Activated naive CD8-positive, alpha-beta T cell treated with anti-CD3 and anti-CD28 coated beads for 36 hours (primary cell): ENCODE measurements around the gene DDC. TPM values are rescaled to one million over a fixed set of nuclear protein-coding genes. Genes with fewer than 3 reads are reported as not detected.
"Not testable (repeated sequence)": the region's sequence is repeated elsewhere in the genome, so short reads cannot be mapped to it uniquely, and the experiment has no call there.

Experiments used
- DNase-seq: peaks from one replicate; pipeline ENCODE4 v3.0.0; 2021
- H3K27ac Mint-ChIP-seq: one replicate; pipeline ENCODE4 v1.8.0; 2022; ENCODE audit warnings: mild to moderate bottlenecking, moderate library complexity, mixed read lengths
- H3K27me3 Mint-ChIP-seq: one replicate; pipeline ENCODE4 v1.8.0; 2022; ENCODE audit warnings: mild to moderate bottlenecking, mixed read lengths
- H3K36me3 Mint-ChIP-seq: one replicate; pipeline ENCODE4 v1.8.0; 2021; ENCODE audit warnings: mild to moderate bottlenecking, mixed read lengths
- H3K4me1 Mint-ChIP-seq: one replicate; pipeline ENCODE4 v1.8.0; 2021; ENCODE audit warnings: mixed read lengths
- H3K4me3 Mint-ChIP-seq: one replicate; pipeline ENCODE4 v1.8.0; 2022; ENCODE audit warnings: mild to moderate bottlenecking, moderate library complexity, mixed read lengths
- H3K9me3 Mint-ChIP-seq: one replicate; pipeline ENCODE4 v1.8.0; 2022; ENCODE audit warnings: mixed read lengths
- total RNA-seq, 2 experiments: library from RNA; stranded (reverse); gene quantifications; one replicate each; pipeline ENCODE4 v1.2.3, GENCODE V29; 2021

DDC gene
- total RNA-seq, 2 experiments from 2014 or later, result 0.64 to 1.1 TPM

DNA sequence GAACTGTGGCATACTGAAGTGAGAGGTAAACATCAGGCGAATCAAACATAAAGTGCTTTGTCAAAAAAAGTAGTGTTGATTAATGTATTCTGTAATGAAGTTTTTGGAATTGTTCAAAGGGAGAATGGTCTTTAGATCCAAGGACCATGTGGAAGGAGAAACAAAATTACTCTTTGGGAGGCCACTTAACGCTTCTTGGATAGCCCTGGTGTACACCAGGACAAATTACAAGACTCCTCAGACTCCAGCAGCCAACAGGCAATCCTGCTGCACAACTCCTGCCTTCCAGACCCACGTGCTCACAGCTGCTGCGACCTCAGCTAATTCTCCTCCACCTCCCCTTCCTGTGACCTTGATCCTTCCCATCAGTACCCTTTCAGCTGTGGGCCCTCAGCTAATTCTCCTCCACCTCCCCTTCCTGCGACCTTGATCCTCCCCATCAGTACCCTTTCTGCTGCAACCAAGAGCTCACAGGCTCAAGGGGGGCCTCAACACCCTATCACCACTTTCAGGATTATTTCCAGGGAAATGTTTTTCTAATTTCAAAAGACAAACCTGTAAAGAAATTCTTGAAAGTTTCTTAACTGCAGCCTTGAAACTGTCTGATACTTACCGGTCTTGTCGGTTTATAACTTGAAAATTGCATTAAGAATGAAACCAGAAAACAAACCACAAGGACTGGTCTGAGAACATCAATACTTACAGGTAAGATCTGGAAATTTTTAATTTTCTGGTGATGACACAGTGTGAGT, 29.7 kb upstream of the DDC start:
- peaks cover 20% of the 10 kb centered on the region for H3K27me3 Mint-ChIP-seq
- H3K36me3 Mint-ChIP-seq, result no peaks in the 10 kb centered on the region
- no peak overlapping the region for H3K4me3 Mint-ChIP-seq
- peak overlapping the region; percentile 63 for H3K27ac Mint-ChIP-seq
- H3K9me3 Mint-ChIP-seq, result no peaks in the 10 kb centered on the region
- no peak for DNase-seq
- peaks cover 4% of the 10 kb centered on the region for H3K4me1 Mint-ChIP-seq

DNA sequence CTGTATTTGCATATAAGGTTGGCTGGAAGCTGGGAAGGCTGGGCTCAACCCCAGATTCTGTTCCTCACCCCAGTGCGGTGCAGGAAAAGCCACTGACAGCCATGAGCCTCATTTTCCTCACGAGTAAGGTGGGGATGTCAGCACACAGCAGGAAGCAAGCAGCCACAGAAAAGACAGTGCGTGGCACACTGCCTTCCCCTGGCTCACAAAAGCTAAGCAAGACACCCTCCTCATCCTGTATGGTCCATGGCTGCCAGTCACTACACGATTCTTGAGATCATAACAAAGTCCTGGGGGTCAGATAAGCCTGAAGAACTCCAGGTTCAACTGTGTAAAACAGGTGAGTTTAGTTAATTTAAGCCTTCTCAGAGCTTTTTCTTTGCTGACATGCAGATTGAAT, 28.9 kb upstream of the DDC start:
- H3K36me3 Mint-ChIP-seq, result no peaks in the 10 kb centered on the region
- H3K4me1 Mint-ChIP-seq, result peaks cover 4% of the 10 kb centered on the region
- H3K4me3 Mint-ChIP-seq, result no peak overlapping the region
- H3K9me3 Mint-ChIP-seq, result no peaks in the 10 kb centered on the region
- H3K27ac Mint-ChIP-seq, result no peak overlapping the region
- H3K27me3 Mint-ChIP-seq, result peaks cover 21% of the 10 kb centered on the region
- no peak for DNase-seq

DNA sequence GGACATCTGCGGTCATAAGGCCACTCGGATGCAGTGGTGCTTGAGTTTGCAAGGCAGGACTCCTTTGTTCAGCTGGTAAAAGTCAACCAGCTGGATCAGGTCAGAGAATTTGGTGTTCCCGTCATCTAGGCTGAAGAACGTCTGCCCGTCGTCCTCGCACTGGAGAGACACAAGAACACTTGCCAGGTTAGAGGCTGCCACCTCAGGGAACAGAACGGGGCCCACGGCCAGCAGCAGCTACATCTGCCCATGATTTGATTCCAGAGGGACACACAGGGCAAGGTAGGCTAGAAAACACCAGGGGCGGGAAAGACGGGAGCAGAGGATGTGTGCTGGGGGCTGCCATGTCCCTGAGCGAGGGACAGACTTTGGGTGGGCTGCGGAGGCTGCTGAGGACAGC, 27.7 kb upstream of the DDC start:
- no peak overlapping the region for H3K27ac Mint-ChIP-seq
- H3K9me3 Mint-ChIP-seq, result no peaks in the 10 kb centered on the region
- DNase-seq, result no peak
- peaks cover 22% of the 10 kb centered on the region for H3K27me3 Mint-ChIP-seq
- peaks cover 4% of the 10 kb centered on the region for H3K4me1 Mint-ChIP-seq
- no peak overlapping the region for H3K4me3 Mint-ChIP-seq
- H3K36me3 Mint-ChIP-seq, result no peaks in the 10 kb centered on the region

DNA sequence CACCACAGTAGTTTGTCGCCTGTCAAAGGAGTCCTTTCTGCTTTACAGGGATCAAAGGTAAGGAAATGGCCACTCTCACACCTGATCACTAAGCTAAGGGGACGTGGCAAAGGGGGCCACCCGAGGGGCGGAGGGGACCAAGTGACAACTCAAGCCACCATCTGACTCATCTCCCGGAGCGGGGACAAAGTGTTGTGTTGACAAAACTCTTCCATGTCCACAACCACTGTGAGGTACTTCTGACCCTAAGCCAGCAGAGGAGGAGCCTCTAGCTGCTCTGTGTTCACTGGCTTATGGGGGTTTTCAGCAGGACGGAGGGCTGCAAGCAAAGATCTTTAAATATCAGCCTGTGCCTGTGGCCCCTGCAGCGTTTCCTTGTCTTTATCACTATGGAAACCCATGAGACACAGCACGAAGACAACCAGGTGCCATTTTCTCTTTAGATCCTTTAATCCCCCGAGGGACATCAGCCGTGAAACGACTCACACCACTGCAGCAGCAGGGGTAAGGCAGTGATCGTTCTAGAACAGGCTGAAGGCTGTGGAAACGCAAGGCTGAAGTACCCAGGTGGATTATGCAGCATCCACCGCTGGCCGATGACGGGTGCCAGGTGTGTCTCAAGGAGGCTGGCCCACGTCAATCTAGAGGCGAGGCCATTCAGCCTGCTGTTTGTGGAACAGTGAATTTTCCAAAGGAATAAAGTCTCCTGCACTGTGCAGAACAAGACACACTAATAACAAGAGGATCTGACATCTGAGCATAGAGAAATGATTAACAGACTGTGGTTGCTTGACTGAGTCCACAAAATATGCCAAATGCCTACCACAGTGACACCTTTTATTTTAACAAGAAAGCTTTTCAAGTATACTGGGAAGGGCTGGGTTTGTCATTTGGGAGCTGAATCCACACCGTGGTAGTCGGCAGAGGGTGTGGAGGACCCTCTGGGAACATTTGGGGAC, 26.6 kb upstream of the DDC start:
- H3K9me3 Mint-ChIP-seq, result no peaks in the 10 kb centered on the region
- H3K4me1 Mint-ChIP-seq, result peaks cover 4% of the 10 kb centered on the region
- no peak overlapping the region for H3K4me3 Mint-ChIP-seq
- H3K27ac Mint-ChIP-seq, result no peak overlapping the region
- no peaks in the 10 kb centered on the region for H3K36me3 Mint-ChIP-seq
- H3K27me3 Mint-ChIP-seq, result peaks cover 27% of the 10 kb centered on the region
- DNase-seq, result no peak

DNA sequence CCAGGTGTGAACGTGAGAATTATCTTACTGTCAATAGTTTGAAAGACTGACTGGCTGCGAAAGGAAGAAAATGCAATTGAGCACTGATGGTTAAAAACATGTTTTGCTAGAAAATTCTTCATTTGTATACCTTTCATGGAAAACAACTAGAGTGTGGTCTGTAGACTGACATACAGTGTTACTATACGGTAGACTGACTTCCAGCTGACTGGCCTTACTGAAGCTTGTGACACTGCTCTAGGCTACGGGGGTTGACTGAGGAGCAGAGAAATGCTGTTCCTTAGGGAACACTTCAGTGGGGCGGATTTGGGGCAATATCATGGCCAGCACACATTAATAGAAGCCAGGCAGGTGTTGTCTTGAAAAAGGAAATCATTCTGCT, 25.9 kb upstream of the DDC start:
- peaks cover 4% of the 10 kb centered on the region for H3K4me1 Mint-ChIP-seq
- H3K36me3 Mint-ChIP-seq, result no peaks in the 10 kb centered on the region
- H3K9me3 Mint-ChIP-seq, result no peaks in the 10 kb centered on the region
- H3K4me3 Mint-ChIP-seq, result no peak overlapping the region
- peaks cover 27% of the 10 kb centered on the region for H3K27me3 Mint-ChIP-seq
- no peak overlapping the region for H3K27ac Mint-ChIP-seq
- DNase-seq, result no peak

DNA sequence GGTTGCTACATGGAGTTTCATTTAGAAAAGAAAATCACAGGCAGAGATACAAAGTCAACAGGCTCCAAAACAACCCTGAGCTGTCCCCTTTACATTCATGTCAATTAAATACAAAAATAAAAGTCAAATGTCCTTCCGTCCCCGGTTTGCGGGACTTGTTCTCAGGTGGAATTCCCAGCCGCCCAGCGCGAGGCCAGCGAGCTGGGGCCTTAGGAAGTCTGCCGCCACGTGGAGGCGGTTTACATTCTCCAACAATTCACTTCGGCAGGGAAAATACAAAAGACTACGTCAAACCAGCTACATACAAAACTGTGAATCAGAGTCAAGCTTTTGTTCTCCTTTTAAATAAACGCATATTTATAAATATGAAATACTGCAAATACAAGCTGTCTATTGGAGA, 25.3 kb upstream of the DDC start:
- DNase-seq, result no peak
- Mint-ChIP-seq H3K9me3 (no peaks in the 10 kb centered on the region), H3K27ac (no peak overlapping the region), H3K27me3 (peaks cover 27% of the 10 kb centered on the region), H3K4me3 (no peak overlapping the region), H3K36me3 (no peaks in the 10 kb centered on the region), H3K4me1 (peaks cover 4% of the 10 kb centered on the region)

DNA sequence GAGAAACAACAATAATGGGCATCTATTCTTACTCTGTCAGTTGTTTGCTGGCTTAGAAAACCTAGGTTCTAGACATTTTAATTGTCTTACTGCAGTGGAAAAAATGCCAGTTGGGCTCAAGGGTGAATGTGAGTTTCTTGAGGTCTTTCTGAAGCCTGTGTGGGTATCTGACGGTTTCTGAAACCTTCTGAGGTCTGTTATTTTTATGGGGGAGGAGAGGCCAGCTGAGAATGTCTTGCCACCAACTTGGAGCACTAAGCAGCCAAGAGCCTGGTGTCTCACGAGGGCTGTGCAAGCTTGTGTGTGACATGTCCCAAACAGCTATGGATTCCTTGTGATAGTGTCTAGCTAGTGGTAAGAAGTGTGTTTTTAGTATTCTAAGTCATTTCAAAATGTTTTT, 24.2 kb upstream of the DDC start:
- H3K36me3 Mint-ChIP-seq, result no peaks in the 10 kb centered on the region
- H3K4me1 Mint-ChIP-seq, result no peaks in the 10 kb centered on the region
- no peak for DNase-seq
- H3K27me3 Mint-ChIP-seq, result peaks cover 23% of the 10 kb centered on the region
- no peak overlapping the region for H3K4me3 Mint-ChIP-seq
- no peaks in the 10 kb centered on the region for H3K9me3 Mint-ChIP-seq
- H3K27ac Mint-ChIP-seq, result no peak overlapping the region

DNA sequence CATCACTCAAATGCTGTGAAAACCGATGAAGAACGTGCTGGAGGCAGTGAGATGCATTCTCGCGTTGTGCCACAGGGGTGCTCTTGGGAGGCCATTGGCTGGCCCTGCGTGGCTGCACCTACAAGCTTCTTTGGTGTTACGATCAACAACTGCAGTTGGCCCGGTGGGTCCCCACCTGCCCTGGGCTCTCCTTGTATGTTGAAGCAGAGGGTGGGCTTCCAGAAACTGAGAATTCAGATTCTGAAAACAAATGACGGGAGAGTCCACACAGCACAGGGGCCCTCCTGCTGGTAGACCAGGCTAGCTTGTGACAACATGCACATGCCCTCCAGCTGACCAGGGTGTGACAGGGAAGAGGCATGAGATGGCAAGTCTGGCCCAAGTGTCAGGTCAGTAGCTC, 23.7 kb upstream of the DDC start:
- no peaks in the 10 kb centered on the region for H3K36me3 Mint-ChIP-seq
- DNase-seq, result no peak
- H3K4me1 Mint-ChIP-seq, result no peaks in the 10 kb centered on the region
- no peak overlapping the region for H3K27ac Mint-ChIP-seq
- H3K9me3 Mint-ChIP-seq, result peaks cover 3% of the 10 kb centered on the region
- H3K27me3 Mint-ChIP-seq, result peaks cover 23% of the 10 kb centered on the region
- no peak overlapping the region for H3K4me3 Mint-ChIP-seq

DNA sequence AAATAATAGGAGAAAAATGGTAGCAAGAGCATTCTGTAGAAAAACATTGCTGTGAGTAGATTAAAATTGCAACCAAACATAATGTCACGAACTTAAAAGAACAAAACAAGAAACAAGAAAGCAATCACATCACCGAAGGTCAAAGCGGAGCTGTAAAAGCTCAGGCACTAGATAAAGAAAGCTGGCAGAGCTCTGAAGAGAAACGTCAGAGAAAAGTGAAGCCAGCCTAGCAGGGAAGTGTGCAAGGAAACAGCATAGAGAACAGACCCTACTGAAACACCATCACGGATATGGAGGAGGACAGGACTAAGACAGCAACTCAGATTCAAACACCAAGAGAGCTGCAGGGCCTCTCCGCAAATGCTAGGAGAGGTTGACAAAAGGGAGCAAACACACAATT, 22.5 kb upstream of the DDC start:
- H3K36me3 Mint-ChIP-seq, result no peaks in the 10 kb centered on the region
- peaks cover 12% of the 10 kb centered on the region for H3K9me3 Mint-ChIP-seq
- H3K27ac Mint-ChIP-seq, result no peak overlapping the region
- H3K4me3 Mint-ChIP-seq, result no peak overlapping the region
- DNase-seq, result no peak
- no peaks in the 10 kb centered on the region for H3K4me1 Mint-ChIP-seq
- H3K27me3 Mint-ChIP-seq, result peaks cover 19% of the 10 kb centered on the region

DNA sequence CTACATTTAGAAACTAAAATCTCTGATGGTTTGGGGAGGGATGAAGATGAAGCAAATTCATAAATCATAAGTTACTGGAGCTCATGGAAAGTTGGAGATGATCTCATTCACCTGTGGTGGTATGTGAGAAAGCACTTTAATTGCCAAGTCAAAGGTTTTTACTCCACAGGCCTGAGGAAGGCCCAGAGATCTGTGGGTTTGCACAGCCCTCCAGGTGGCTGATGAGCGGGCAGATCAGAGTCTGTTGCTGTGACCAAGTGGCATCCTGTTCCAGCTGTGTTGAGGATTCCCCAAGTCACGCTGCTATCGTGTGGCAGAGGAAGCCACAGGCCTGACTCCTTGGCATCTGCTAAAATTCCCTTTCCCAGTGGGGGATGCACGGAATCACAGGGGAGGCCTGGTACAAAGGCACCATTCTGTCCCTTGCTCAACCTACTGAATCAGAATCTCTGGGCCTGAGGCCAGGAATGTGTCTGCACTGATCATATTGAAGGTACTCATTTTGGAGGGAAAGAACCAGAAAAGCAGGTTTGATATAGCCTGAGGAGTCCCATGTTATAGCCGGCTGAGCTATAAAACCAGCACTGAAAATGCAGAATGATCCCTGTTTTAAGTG, 19.7 kb upstream of the DDC start:
- H3K36me3 Mint-ChIP-seq, result no peaks in the 10 kb centered on the region
- no peaks in the 10 kb centered on the region for H3K4me1 Mint-ChIP-seq
- no peak for DNase-seq
- no peak overlapping the region for H3K4me3 Mint-ChIP-seq
- peaks cover 7% of the 10 kb centered on the region for H3K27me3 Mint-ChIP-seq
- H3K27ac Mint-ChIP-seq, result no peak overlapping the region
- H3K9me3 Mint-ChIP-seq, result peaks cover 12% of the 10 kb centered on the region

DNA sequence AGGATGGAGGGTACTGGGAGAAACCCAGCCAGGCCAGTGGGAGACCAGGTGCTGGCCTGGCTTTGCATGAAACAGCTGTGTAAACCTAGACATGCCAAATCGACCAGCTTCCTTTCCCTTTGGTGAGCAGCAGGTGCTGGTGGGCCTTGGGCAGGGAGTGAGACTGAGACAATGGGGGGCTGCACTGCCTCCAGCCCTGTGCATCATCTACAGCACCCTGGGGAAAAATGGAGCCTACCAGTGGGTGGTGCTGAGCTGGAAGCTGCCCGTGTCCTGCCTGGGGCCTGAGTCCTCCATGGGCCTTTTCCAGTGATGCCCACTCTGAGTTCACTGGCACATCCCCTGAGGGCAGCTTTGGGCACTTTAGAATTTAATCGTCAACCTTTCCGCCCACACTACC, 19.2 kb upstream of the DDC start:
- H3K4me1 Mint-ChIP-seq, result no peaks in the 10 kb centered on the region
- no peak overlapping the region for H3K4me3 Mint-ChIP-seq
- peaks cover 6% of the 10 kb centered on the region for H3K27me3 Mint-ChIP-seq
- DNase-seq, result no peak
- H3K9me3 Mint-ChIP-seq, result peaks cover 12% of the 10 kb centered on the region
- no peak overlapping the region for H3K27ac Mint-ChIP-seq
- no peaks in the 10 kb centered on the region for H3K36me3 Mint-ChIP-seq

DNA sequence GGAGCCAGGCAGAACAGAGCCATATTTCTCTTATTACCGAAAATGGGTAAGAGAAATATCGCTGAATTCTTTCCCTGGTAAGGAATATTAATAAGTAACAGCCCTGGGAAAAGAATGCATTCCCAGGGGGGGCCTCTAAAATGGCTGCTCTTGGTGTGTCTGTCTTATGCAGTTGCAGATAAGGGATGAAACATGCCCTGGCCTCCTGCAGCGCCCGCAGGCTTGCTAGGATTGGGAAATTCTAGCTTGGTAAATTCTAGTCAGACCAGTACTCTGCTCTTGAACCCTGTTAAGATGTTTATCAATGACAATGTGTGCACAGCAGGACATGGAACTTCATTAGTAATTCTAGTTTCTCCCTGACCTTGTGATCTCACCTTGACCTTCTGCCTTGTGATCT, 18.1 kb upstream of the DDC start:
- not testable (repeated sequence) for H3K4me1 Mint-ChIP-seq, H3K27me3 Mint-ChIP-seq, H3K27ac Mint-ChIP-seq, DNase-seq, H3K36me3 Mint-ChIP-seq, H3K4me3 Mint-ChIP-seq
- peaks cover 12% of the 10 kb centered on the region for H3K9me3 Mint-ChIP-seq

DNA sequence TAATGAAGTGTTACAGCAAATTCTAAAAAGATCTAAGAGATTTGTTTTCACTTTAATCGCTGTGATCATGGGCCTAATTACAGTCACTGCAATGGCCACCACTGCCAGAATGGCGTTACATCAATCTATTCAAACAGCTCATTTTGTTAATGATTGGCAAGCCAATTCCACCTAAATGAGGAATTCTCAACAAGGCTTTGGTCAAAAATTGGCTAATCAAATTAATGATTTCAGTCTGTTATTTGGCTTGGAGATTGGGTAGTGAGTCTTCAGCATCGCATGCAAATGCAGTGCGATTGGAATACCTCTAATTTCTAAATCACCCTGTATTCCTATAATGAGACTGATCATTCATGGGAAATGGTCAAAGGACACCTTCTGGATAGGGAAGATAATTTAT, 17.1 kb upstream of the DDC start:
- not testable (repeated sequence) for H3K27me3 Mint-ChIP-seq, H3K27ac Mint-ChIP-seq, DNase-seq, H3K36me3 Mint-ChIP-seq, H3K4me1 Mint-ChIP-seq, H3K4me3 Mint-ChIP-seq
- H3K9me3 Mint-ChIP-seq, result peaks cover 19% of the 10 kb centered on the region

DNA sequence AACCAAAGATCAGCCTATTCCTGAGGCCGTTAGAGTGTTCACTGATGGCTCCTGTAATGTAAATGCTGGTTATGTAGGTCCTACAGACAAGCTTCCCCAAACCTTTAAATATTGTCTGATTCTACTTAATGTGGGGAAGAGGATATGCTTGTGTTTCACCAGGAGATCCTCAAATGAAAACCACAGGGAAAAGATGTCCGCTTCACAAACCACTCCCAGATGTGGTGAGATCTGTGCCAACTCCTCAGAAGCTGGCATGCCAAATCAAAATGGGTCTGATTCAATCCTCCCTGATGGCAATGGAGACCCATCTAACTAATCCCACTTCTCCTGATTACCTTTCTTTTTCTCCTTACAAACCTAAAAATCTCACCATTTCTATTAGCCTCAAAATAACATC, 15.5 kb upstream of the DDC start:
- not testable (repeated sequence) for H3K27me3 Mint-ChIP-seq, DNase-seq, H3K27ac Mint-ChIP-seq, H3K4me3 Mint-ChIP-seq, H3K4me1 Mint-ChIP-seq, H3K36me3 Mint-ChIP-seq
- peaks cover 23% of the 10 kb centered on the region for H3K9me3 Mint-ChIP-seq

DNA sequence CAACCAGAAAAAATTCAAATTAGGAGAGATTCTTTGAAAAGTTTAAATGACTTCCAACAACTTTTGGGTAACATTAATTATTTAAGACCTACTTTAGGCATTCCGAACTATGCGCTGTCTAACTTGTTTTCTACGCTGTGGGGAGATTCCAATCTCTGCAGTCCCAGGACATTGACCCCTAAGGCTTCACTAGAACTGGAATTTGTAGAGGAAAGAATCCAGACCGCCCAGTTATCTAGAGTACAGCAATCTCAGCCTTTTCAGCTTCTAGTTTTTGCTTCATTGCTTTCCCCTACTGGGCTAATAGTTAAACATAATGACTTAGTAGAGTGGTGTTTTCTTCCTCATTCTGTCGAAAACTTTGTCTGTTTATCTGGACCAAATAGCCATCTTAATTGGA, 14.9 kb upstream of the DDC start:
- Mint-ChIP-seq H3K9me3 (peaks cover 25% of the 10 kb centered on the region), H3K36me3 (peaks cover 5% of the 10 kb centered on the region), H3K4me3 (no peak overlapping the region), H3K27ac (no peak overlapping the region), H3K4me1 (no peaks in the 10 kb centered on the region), H3K27me3 (no peaks in the 10 kb centered on the region)
- DNase-seq, result no peak
